A673 (cell line): Measurements from ENCODE around the gene HECTD4.

Source experiments
- CTCF ChIP-seq: fragments of 300-800, 200-600 bp; sonication (generic); conservative IDR thresholded peaks from 2 replicates; pipeline ENCODE4 v1.5.1; 2017; ENCODE audit warnings: low read depth, mild to moderate bottlenecking, antibody characterized with exemption, low read length, moderate library complexity, mixed read lengths
- EZH2 ChIP-seq: fragments of 200-600 bp; sonication (generic); IDR thresholded peaks from 2 replicates; pipeline ENCODE4 v1.6.1; 2017; ENCODE audit warnings: borderline replicate concordance, low read depth, mild to moderate bottlenecking, mixed read lengths, antibody characterized with exemption, low read length; ENCODE audit not compliant: poor library complexity, severe bottlenecking

DNA sequence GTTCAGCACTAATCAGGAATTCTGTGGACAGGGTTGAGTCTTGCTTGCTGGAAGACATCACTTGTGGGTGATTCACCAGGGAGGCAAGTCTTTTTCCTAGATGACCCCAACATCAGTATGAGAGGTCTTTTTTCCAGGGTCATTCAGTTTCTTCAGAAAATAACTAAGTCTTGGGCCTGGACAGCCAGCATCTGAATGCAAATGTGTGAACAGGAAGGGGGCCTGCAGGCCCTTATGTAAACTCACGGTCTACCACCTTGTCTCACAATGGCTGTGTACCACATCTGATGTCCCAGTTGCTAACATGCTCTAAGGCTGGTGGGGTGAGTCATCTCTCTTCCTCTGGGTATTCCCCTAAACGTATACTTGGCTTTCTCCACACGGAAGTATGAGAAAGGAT lies 79.2 kb downstream of the HECTD4 start:
- TF ChIP-seq CTCF (no peak), EZH2 (no peak)
